GM12874 (cell line): ENCODE measurements around the gene LRCH1.

Source experiments
- TF ChIP-seq, protein P1 (sequence below): IDR thresholded peaks from 2 replicates; pipeline ENCODE4 v1.5.1; 2011; ENCODE audit warnings: low read depth, mild to moderate bottlenecking, control low read depth, low read length, moderate library complexity; ENCODE audit not compliant: insufficient read depth

The LRCH1 gene

DNA sequence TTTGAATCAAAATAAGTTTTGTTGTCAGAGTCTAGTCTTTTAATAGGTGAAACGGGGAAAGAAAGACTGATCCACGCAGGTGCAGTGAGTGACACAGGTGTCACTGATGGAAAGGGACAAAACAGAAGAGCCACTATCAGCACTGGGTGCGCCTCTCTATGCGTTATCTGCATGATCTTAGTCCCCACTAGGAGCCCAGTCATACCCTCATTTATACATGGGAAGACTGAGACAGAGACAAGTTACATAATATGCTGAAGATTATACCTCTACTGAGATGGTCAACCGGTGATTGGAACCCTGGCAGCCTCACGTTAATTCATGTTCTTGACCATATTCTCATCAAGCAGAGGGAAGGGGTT is 3.4 kb downstream of the LRCH1 start:
- TF ChIP-seq, protein P1, sequence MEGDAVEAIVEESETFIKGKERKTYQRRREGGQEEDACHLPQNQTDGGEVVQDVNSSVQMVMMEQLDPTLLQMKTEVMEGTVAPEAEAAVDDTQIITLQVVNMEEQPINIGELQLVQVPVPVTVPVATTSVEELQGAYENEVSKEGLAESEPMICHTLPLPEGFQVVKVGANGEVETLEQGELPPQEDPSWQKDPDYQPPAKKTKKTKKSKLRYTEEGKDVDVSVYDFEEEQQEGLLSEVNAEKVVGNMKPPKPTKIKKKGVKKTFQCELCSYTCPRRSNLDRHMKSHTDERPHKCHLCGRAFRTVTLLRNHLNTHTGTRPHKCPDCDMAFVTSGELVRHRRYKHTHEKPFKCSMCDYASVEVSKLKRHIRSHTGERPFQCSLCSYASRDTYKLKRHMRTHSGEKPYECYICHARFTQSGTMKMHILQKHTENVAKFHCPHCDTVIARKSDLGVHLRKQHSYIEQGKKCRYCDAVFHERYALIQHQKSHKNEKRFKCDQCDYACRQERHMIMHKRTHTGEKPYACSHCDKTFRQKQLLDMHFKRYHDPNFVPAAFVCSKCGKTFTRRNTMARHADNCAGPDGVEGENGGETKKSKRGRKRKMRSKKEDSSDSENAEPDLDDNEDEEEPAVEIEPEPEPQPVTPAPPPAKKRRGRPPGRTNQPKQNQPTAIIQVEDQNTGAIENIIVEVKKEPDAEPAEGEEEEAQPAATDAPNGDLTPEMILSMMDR: no peak

DNA sequence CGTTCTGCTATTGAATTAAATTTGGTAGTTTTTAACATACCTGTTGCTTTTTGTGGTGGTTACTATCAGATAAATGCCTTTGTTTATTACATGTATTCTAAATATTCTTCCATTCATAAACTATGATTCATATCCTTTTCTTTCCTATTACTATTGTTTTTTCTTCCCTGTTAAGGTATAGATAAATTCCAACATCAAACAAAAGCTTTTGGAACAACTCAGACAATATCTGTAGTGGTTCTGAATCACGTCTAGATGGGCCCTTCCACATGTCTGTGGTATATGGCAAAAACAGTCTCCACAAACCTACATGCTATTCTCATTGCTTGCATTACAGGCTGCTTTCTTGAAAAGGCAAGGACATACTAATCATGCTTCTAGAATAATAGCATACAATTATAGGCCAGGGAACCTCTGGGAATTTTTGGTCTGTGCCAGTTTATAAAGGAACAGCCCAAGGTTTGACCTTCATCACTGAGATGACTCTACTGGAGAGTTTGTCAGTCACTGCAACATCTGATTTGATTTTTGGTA is 6.4 kb downstream of the LRCH1 start:
- TF ChIP-seq, protein P1: no peak

DNA sequence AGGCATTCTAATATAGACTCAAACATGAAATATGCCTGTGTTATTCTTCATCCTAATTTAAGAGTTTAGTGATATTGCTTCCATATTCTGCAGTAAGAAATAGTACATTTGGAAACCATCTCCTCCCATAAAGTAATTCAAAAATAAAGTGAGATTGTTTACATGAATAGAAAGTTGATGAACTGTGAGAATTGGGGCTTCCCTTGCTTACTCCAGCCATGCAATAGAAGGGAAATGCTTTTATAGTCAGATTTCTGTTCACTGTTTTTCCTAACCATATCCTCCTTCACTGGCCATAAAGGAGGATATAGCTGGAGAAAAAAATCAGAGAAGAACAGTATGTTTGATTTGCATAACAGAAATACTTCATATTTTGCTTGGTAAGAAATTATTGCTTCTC is 7.8 kb downstream of the LRCH1 start:
- TF ChIP-seq, protein P1: no peak

DNA sequence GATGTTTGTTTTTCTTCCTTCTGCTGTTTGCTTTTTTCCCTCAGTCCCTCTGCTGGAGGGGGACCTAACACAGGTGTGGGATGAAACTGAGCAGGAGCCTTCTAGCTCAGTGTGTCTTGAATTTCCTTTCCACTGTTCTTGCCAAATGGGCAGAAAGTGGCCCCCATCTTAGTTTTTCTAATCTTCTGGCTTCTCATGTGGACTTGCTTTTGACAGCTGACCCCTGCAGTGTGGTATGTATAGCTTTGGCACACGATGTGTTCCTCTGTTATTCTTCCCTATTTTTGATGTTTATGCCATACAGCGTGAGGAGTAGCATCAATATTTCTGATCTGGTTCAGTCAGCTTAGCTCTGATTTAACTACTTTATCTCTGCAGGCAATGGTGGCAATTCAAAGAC is 8.3 kb downstream of the LRCH1 start:
- TF ChIP-seq, protein P1: no peak

DNA sequence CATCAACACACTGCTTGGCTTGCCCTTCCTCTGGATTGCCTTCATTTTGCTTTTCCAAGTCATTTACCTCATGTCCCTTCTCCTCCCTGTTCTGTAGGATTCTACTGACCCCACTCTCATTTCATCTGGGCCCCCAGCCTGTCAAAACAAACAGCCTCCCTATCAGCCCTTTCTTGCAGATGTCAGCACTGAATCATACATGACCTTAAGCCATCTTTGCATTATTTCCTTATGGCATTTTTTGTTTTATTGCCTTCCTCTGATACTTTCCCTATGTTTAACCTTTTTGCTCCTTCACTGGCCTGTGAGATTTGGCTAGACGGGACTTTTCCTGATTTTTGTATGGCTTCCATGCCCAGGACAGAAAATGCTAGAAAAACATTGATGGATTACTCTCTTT is 8.7 kb downstream of the LRCH1 start:
- TF ChIP-seq, protein P1: no peak

DNA sequence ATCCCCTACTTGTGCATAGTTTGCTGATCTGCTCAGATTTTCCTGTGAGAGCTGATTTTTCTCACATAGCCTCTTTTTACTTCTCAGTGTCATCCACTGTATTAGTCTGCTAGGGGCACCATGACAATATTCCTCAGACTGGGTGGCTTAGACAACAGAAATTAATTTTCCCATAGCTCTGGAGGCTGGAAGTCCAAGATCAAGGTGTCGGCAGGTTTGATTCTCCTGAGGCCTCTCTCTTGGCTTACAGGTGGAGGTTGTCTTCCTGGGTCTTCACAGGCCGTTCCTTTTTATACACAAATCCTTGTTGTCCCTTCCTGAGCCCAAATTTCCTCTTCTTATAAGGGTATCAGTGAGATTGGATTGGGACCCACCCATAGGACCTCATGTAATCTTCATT is 9.2 kb downstream of the LRCH1 start:
- TF ChIP-seq, protein P1: no peak

DNA sequence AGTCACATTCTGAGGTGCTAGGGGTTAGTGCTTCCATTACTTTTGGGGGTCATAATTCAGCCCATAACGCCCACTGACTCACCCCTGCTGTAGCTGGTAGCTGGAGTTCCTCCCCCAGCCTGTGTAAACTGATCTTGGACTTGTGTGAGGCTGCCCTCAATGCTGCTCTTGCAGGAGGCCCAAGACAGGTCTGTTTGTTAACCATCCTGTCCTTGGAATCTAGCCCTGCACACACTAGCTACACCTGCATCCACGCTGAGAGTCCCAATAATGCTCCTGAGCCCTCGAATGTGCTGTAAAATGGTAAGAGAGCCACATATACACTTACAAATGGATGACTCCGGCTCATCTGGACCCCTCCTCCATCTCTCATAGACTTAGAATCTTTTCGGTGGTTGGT is 9.6 kb downstream of the LRCH1 start:
- TF ChIP-seq, protein P1: no peak
